ENCODE results near the gene ANXA1. TPM values are rescaled to one million over a fixed set of nuclear protein-coding genes. Genes with fewer than 3 reads are reported as not detected.
A peak's percentile ranks its signal among the peaks of the same experiment; 100 is the strongest.
"Not testable (repeated sequence)": the region's sequence is repeated elsewhere in the genome, so short reads cannot be mapped to it uniquely, and the experiment has no call there.

ANXA1 gene
- total RNA-seq, 1 experiment from 2014 or later: 754 TPM

GRCh38 chr9:73168298-73168934 is 16.8 kb downstream of the ANXA1 start:
- no peak for DNase-seq (ENCODE audit: low spot score)

GRCh38 chr9:73170185-73170957 is 18.7 kb downstream of the ANXA1 start:
- DNase-seq (ENCODE audit: low spot score): no peak

GRCh38 chr9:73172901-73173215 is 21.2 kb downstream of the ANXA1 start:
- DNase-seq (ENCODE audit: low spot score): no peak

- peak; percentile 11 for DNase-seq (ENCODE audit: low spot score)
Observed at GRCh38 chr9:73173557-73174329, 22.1 kb downstream of the ANXA1 start.

- no peak for DNase-seq (ENCODE audit: low spot score)
Observed at GRCh38 chr9:73174330-73174980, 22.8 kb downstream of the ANXA1 start.

GRCh38 chr9:73176450-73176875 is 24.8 kb downstream of the ANXA1 start:
- peak; percentile 94 for DNase-seq (ENCODE audit: low spot score)

GRCh38 chr9:73178044-73178443 is 26.4 kb downstream of the ANXA1 start:
- DNase-seq (ENCODE audit: low spot score): no peak

- DNase-seq (ENCODE audit: low spot score): peak; percentile 49
Observed at GRCh38 chr9:73179589-73179988, 27.9 kb downstream of the ANXA1 start.

GRCh38 chr9:73180403-73180802 is 28.7 kb downstream of the ANXA1 start:
- DNase-seq (ENCODE audit: low spot score): peak; percentile 52

GRCh38 chr9:73182928-73183327 is 31.3 kb downstream of the ANXA1 start:
- no peak for DNase-seq (ENCODE audit: low spot score)

GRCh38 chr9:73183428-73183827 is 31.8 kb downstream of the ANXA1 start:
- DNase-seq (ENCODE audit: low spot score): no peak

- DNase-seq (ENCODE audit: low spot score): peak; percentile 54
Observed at GRCh38 chr9:73183917-73184861, 32.5 kb downstream of the ANXA1 start.

GRCh38 chr9:73191109-73191508 is 39.4 kb downstream of the ANXA1 start:
- DNase-seq (ENCODE audit: low spot score): not testable (repeated sequence)

- no peak for DNase-seq (ENCODE audit: low spot score)
Observed at GRCh38 chr9:73194284-73194683, 42.6 kb downstream of the ANXA1 start.

GRCh38 chr9:73199448-73199847 is 47.8 kb downstream of the ANXA1 start:
- DNase-seq (ENCODE audit: low spot score): no peak

GRCh38 chr9:73199886-73200285 is 48.2 kb downstream of the ANXA1 start:
- DNase-seq (ENCODE audit: low spot score): peak; percentile 58

GRCh38 chr9:73200694-73201452 is 49.2 kb downstream of the ANXA1 start:
- DNase-seq (ENCODE audit: low spot score): peak; percentile 45

- no peak for DNase-seq (ENCODE audit: low spot score)
Observed at GRCh38 chr9:73202980-73203379, 51.3 kb downstream of the ANXA1 start.

GRCh38 chr9:73204936-73205335 is 53.3 kb downstream of the ANXA1 start:
- no peak for DNase-seq (ENCODE audit: low spot score)

GRCh38 chr9:73206851-73207250 is 55.2 kb downstream of the ANXA1 start:
- DNase-seq (ENCODE audit: low spot score): no peak

All from H4 (cell line).